Measurements from ENCODE around the gene C10orf95.
"Not testable (repeated sequence)": the region's sequence is repeated elsewhere in the genome, so short reads cannot be mapped to it uniquely, and the experiment has no call there.

The C10orf95 gene

DNA sequence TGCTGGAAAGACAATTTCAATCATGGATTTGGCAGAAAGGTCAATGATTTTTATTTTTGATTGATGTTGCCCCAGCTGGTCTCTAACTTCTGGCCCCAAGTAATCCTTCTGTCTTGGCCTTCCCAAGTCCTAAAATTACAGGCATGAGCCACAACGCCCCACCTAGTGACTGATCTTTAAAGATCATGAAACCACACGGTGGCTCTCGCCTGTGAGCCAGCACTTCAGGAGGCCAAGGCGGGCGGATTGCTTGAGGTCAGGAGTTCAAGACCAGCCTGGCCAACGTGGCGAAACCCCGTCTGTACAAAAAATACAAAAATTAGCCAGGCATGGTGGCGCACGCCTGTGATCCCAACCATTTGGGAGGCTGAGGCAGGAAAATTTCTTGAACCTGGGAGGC lies 12.6 kb upstream of the C10orf95 start:
- DNase-seq, result no peak

DNA sequence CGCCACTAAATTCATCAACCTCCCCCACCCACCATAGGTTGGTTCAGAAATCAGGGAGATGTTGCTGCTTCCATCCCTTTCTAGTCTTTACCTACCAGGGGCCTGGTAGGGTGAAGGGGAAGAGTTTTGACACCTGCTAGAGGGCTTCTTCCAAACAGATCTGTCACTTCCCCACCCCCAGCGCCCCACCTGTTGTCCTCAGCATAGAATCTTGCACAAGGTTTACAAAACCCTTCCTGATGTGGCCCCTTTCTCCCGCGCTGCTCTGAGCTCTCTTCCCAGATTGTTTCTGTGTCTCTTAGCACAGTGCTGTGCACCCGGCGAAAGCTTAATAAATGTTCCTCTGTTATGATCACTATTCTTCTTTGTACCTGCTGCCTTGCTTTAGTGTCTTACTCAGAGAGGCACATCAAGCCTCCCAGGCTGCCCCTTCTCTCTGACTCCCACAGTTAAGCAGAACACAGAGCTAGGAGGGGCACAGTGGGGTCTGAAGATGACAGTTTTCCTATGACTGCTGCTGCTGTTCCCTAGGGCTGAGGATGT lies 11.2 kb upstream of the C10orf95 start:
- DNase-seq, result no peak

DNA sequence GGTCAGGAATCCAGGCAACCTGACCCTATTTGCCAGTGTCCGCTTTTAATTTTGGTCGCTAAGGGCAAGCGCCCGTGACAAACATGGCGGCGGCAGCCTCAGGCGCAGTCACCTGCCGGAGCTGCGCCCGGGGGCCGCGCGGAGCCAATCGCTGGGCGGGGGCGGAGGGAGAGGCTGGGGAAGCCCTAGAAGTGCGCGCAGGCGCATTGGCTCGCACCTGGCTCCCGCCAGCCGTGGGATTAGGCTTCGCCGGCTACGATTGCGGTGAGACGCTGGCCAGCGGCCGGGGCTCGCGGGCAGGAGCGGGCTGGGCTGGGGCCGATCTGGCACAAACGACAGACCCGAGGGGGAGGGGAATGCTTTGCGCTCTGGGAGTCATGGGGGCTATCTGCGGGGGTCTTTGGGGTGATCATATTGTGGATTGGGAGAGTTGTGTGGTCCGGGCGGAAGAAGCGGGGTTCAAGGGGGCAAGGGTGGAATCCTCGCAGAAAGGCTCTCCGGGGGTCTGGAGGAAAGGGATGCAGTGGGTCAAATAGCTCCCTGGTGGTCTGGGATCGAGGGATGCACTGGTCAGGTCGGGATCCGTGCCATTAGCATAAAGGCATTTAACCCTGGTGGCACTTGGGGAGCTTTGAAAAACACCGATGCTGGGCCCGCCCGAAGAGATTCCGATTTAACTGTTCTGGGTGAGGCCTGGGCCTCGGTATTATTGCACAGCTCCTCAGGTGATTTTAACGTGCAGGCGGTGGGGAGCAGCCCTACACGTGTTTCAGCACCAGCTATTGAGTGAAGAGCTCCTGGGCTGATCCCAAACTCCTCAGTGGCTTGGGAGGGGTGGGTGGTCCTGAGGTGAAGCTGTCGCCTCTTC lies 10.1 kb upstream of the C10orf95 start:
- DNase-seq, result peak; percentile 67

DNA sequence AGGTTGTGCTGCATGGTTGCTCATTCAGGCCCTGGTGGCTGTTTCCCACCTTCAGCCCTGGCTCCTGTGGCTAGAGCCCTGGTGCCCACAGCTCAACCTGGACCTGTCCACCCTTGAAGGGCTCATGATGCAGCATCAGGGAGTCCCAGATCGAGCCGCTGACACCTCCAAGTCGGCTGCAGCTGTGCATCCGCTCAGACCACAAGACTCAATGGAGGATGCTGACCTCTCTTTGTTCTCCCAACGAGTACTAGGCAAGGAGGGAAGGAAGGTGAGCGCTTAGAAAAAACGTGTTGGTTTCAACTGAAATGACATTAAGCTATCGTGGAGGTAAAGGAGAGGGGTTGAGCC lies 9.5 kb upstream of the C10orf95 start:
- no peak for DNase-seq

DNA sequence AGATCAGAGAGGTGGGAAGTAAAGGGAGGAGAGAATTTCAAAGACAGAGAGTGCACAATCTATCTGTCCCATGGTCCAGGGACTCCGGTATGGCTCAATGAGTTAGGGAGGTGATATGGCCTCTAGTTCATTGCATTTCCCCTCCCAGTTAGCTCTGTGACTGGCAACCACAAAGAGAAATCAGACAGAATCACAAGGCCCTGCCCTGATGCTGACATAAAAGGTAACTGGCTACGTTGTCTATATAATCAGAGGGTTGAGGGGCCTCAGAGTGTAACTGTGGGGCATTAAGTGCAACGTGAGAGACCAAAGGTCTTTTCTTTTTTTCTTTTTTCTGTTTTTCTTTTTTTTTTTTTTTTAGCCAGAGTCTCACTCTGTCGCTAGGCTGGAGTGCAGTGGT lies 7.3 kb upstream of the C10orf95 start:
- no peak for DNase-seq

GRCh38 chr10:102457591-102458150 lies 6.3 kb upstream of the C10orf95 start:
- no peak for DNase-seq

DNA sequence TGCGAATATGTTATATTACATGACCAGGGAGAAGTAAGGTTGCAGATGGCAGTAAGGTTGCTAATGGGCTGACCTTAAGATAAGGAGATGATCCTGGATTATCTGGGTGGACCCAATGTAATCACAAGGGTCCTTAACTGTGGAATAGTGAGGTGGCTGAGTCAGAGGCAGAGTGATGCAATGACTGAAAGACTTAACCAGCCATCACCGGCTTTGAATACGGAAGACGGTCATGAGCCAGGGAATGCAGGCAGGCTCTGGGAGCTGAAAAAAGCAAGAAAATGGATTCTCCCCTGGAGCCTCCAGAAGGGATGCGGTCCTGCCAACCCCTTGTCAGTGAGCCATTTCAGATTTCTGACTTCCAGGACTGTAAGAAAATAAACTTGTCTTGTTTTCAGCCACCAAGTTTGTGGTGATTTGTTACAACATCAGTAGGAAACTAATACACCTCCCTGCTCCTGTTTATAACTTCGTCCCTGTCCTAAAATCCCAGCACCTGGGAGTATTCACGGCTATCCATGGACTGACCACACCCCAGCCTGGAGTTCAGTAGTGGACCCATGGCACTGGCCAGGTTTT lies 4.6 kb upstream of the C10orf95 start:
- no peak for DNase-seq

DNA sequence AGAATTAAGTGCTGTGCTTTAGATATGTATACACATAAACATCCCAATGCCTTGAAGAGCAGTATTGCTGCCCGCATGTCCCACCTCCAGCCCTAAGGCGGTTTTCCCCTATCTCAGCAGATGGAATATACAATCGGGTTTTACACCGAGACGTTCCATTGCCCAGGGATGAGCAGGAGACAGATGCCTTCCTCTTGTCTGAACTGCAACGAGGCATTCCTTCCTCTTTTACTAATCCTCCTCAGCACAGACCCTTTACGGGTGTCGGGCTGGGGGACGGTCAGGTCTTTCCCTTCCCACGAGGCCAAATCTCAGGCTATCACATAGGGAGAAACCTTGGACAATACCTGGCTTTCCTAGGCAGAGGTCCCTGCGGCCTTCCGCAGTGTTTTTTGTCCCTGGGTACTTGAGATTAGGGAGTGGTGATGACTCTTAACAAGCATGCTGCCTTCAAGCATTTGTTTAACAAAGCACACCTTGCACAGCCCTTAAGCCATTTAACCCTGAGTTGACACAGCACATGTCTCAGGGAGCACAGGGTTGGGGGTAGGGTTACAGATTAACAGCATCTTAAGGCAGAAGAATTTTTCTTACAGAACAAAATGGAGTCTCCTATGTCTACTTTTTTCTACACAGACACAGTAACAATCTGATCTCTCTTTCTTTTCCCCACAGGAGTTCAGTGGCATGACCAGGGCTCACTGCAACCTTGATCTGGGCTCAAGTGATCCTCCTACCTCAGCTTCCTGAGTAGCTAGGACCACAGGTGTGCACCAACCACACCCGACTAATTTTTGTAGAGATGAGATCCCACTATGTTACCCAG lies 3.5 kb upstream of the C10orf95 start:
- not testable (repeated sequence) for DNase-seq

DNA sequence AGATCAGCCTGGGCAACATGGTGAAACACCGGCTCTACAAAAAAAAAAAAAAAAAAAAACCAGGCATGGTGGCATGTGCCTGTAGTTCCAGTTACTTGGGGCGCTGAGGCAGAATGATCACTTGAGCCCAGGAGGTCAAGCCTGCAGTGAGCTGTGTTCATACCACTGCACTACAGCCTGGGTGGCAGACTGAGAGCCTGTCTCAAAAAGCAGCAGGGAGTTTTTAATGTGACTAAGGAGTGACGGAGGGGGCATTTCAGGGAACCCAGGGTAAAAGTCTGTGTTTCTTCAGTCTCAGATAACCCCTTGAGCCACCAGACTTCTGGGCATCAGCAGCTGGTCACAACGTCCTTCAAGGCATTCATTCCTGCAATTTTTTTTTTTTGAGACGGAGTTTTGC lies 2.2 kb upstream of the C10orf95 start:
- DNase-seq, result no peak

GRCh38 chr10:102452672-102453340 lies 1.5 kb upstream of the C10orf95 start:
- DNase-seq, result no peak

DNA sequence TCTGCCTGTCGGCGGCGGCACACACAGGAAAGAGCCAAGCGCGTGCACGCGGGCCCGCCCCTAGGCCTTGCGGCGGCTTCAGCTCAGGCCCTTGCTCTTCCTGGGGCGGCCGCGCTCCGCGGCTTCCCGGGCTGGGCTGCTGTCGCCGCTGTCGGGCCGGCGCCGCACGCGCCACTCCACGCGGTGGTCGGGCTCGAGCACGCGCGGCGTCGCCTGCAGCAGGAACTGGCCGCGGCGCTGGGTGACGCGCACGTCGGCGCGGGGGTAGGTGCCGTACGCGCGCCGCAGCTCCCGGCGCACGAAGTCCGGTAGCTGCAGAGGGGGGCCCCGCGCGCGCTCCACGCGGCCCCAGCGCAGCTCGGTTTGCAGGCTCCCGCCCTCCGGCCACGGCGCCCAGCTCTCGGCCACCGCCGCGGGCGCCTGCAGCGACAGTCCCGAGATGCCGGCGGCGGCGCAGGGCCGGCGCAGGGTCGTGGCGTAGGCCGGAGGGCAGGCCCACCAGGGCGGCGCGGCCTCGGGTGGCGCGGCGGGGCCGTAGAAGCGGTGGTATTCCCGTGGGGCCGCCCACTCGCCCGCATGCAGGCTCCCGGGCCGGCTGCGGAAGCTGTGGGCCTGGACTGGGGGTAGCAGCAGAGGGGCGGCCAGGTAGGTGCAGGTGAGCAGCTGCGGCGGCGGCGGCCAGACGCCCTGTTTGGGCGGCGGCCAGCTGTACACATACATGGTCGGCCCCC lies 804 bp downstream of the C10orf95 start:
- peak; percentile 42 for DNase-seq

DNA sequence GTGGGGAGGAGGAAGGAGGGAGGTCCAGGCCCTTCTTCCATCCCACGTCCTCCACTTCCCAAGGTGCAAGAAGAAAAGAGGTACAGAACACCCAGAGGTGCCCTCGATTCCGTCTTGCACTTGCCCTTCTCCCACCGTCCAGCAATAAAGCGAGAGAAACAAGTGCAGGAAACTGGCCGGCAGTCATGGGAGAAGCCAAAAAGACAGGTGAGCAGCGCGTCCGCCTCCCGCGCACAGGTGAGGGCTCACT lies 1.3 kb downstream of the C10orf95 start:
- no peak for DNase-seq

- peak; percentile 42 for DNase-seq
Observed at GRCh38 chr10:102449321-102450123, 1.8 kb downstream of the C10orf95 start.

DNA sequence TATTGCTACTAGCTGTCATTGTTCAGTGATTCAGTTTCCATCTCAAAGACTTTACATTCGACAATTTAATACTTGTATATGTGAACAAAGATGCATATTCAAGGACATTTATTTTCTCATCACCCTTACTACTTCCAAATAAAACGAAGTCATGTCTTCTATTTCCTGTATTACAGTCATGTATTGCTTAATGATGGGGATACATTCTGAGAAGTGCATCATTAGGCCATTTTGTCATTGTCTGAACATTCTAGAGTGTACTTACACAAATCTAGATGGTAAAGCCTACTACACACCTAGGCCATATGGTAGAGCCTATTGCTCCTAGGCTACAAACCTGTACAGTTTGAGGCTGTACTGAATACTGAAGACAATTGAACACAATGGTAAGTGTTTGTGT lies 6.5 kb downstream of the C10orf95 start:
- no peak for DNase-seq

DNA sequence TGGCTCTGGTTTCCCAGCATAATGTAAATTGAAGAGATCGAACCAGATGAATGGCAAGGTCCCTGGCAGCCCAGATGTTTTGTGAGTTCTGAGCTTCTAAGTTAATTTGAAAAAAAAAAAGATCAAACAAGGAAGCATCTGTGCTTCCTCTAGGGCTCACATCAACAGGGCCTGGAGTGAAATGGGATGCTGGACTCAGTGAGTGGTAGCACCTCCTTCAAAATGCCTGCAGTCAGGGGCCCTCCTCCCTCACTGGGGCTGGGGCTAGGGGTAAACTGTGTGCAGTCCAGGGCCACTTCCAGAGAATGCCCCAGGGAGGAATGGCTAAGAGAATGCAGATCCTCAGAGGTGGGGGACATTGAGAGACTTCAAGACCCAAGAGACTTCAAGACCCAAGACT lies 13.0 kb downstream of the C10orf95 start:
- DNase-seq, result no peak

GRCh38 chr10:102437515-102437914 lies 13.8 kb downstream of the C10orf95 start:
- DNase-seq, result no peak

DNA sequence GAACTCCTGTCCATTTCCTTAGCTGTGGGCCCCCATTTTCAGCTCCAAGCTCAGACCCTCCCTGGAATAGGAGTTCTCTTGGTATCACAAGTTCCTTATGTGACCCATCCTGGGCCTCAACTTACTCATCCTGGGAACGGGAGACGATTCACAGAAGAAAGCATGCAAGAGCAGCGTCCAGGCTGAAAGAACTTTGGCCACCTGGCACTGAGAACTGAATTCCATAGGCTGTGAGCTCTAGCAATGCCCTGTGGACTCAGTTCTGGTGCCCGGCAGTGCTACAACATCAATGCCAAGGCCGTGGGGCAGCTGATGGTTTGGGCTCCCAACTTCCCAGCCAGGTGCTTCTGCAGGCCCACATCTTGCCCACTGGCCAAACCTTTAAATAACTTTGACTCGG lies 15.0 kb downstream of the C10orf95 start:
- no peak for DNase-seq

- peak; percentile 29 for DNase-seq
Observed at GRCh38 chr10:102435529-102436233, 15.7 kb downstream of the C10orf95 start.

GRCh38 chr10:102435133-102435497 lies 16.2 kb downstream of the C10orf95 start:
- DNase-seq, result no peak

GRCh38 chr10:102434394-102435132 lies 16.8 kb downstream of the C10orf95 start:
- DNase-seq, result no peak
